ENCODE results near the gene CENPP.
A peak's percentile ranks its signal among the peaks of the same experiment; 100 is the strongest.

CENPP gene

GRCh38 chr9:92664394-92665152 lies 338.8 kb downstream of the CENPP start:
- POLR2A ChIA-PET (ENCODE audit: low non-redundant PET) = no interaction called here
- H3K27ac ChIP-seq = peak overlapping the region; percentile 33
- no peak for TF ChIP-seq CTCF (conservative IDR thresholded peaks at IDR 0.05; ENCODE audit: low read depth)
- DNase-seq (ENCODE audit: low spot score) = no peak
- CTCF ChIA-PET = no interaction called here

- POLR2A ChIA-PET (ENCODE audit: low non-redundant PET) = no interaction called here
- CTCF ChIA-PET = interaction anchor here (0.6 kb wide), 1 partner anchor 901 kb away, joined by 3 read pairs; no protein-coding TSS in a partner anchor
- H3K27ac ChIP-seq = peak overlapping the region; percentile 38
- no peak for DNase-seq (ENCODE audit: low spot score)
- TF ChIP-seq CTCF (conservative IDR thresholded peaks at IDR 0.05; ENCODE audit: low read depth) = no peak
These were observed 340.1 kb downstream of the CENPP start for GRCh38 chr9:92665836-92666235.

GRCh38 chr9:92666236-92666635 lies 340.5 kb downstream of the CENPP start:
- DNase-seq (ENCODE audit: low spot score) = no peak
- peak overlapping the region; percentile 38 for H3K27ac ChIP-seq
- CTCF ChIA-PET = no interaction called here
- TF ChIP-seq CTCF (conservative IDR thresholded peaks at IDR 0.05; ENCODE audit: low read depth) = no peak
- POLR2A ChIA-PET (ENCODE audit: low non-redundant PET) = no interaction called here

- CTCF ChIA-PET = interaction anchor here (0.6 kb wide), 1 partner anchor 55 kb away, joined by 3 read pairs; no protein-coding TSS in a partner anchor
- TF ChIP-seq CTCF (conservative IDR thresholded peaks at IDR 0.05; ENCODE audit: low read depth) = no peak
- no peak for DNase-seq (ENCODE audit: low spot score)
- POLR2A ChIA-PET (ENCODE audit: low non-redundant PET) = interaction anchor here (0.6 kb wide), 1 partner anchor 15 kb away, joined by 4 read pairs; no protein-coding TSS in a partner anchor
- H3K27ac ChIP-seq = peak overlapping the region; percentile 38
These were observed 341.3 kb downstream of the CENPP start for GRCh38 chr9:92666912-92667532.

GRCh38 chr9:92668746-92669526 lies 343.2 kb downstream of the CENPP start:
- ChIA-PET CTCF (interaction anchor here (0.6 to 0.8 kb wide), 2 partner anchors 146 to 576 kb away, joined by 3 read pairs; no protein-coding TSS in a partner anchor), POLR2A (ENCODE audit: low non-redundant PET) (no interaction called here)
- TF ChIP-seq CTCF (conservative IDR thresholded peaks at IDR 0.05; ENCODE audit: low read depth) = no peak
- H3K27ac ChIP-seq = peak overlapping the region; percentile 87
- peak; percentile 94 for DNase-seq (ENCODE audit: low spot score)

- TF ChIP-seq CTCF (conservative IDR thresholded peaks at IDR 0.05; ENCODE audit: low read depth) = no peak
- peak; percentile 63 for DNase-seq (ENCODE audit: low spot score)
- peak overlapping the region; percentile 87 for H3K27ac ChIP-seq
- ChIA-PET POLR2A (ENCODE audit: low non-redundant PET) (interaction anchor here (0.7 to 1.7 kb wide), 6 partner anchors 9 to 344 kb away, joined by 3 to 6 read pairs (median 5); partner anchors contain the start of gene NOL8), CTCF (interaction anchor here (0.7 kb wide), 1 partner anchor 46 kb away, joined by 3 read pairs; no protein-coding TSS in a partner anchor)
These were observed 343.8 kb downstream of the CENPP start for GRCh38 chr9:92669527-92669889.
